A549 (cell line): ENCODE results near the gene FHAD1. TPM values are rescaled to one million over a fixed set of nuclear protein-coding genes. Genes with fewer than 3 reads are reported as not detected.
"Not testable (repeated sequence)": the region's sequence is repeated elsewhere in the genome, so short reads cannot be mapped to it uniquely, and the experiment has no call there.

Experiments
- ATAC-seq, 2 experiments: fragments of 200-7000 bp in 1 of 2; fragments of >200 bp in 1 of 2; cut with Nextera tagmentation in 1 of 2; cut with Tn5 transposase in 1 of 2; 3 replicates each; pipeline versions ENCODE4 v1.8.0 to v1.9.1; 2018 to 2020; ENCODE audit warnings: mild to moderate bottlenecking in 1 of 2, moderate library complexity in 1 of 2
- CTCF ChIA-PET: fragments of 300-600 bp; sonication (Branson Sonifier 250); formaldehyde crosslinking; extraction: SDS; loops from one replicate; lab custom pipeline; 2021; ENCODE audit warnings: antibody characterized with exemption, inconsistent platforms; lab: Yijun Ruan, JAX
- POLR2A ChIA-PET: fragments of 350-600 bp; formaldehyde crosslinking; extraction: SDS; loops from one replicate; lab custom pipeline; 2021; ENCODE audit warnings: antibody characterized with exemption, inconsistent platforms; lab: Yijun Ruan, JAX
- DNase-seq, 2 experiments: peaks; one replicate each; pipeline versions ENCODE4 v3.0.0 to v3.0.0-alpha.2; 2011 to 2016; ENCODE audit warnings: low read depth in 1 of 2, low spot score in 1 of 2
- FAIRE-seq: peaks from 2 replicates; lab custom pipeline; 2011; peaks lifted over from hg19 to GRCh38; lab: Jason Lieb, UNC
- H3K27ac ChIP-seq, 2 experiments: fragments of >200 bp; sonication (Bioruptor Twin); formaldehyde crosslinking; 3 replicates each; pipeline ENCODE4 v1.5.1; 2016 to 2017
- H3K4me1 ChIP-seq: fragments of >200 bp; sonication (Bioruptor Twin); formaldehyde crosslinking; 3 replicates; pipeline ENCODE4 v1.6.1; 2016
- H3K4me2 ChIP-seq: fragments of >200 bp; sonication (Bioruptor Twin); formaldehyde crosslinking; 3 replicates; pipeline ENCODE4 v1.6.1; 2016
- H3K4me3 ChIP-seq: fragments of >200 bp; sonication (Bioruptor Twin); formaldehyde crosslinking; 3 replicates; pipeline ENCODE4 v1.5.1; 2016
- H3K9me3 ChIP-seq: fragments of >200 bp; sonication (Bioruptor Twin); formaldehyde crosslinking; 3 replicates; pipeline ENCODE4 v1.6.1; 2016
- ATOH8 ChIP-seq: fragments of 250-450 bp; sonication (Bioruptor Pico); IDR thresholded peaks from 2 replicates; pipeline ENCODE4 v1.5.0; 2020; ENCODE audit warnings: low read depth, mild to moderate bottlenecking, moderate library complexity
- BHLHE40 ChIP-seq: IDR thresholded peaks from 2 replicates; pipeline ENCODE4 v1.6.1; 2012; ENCODE audit warnings: low read depth, low read length, inconsistent platforms
- CHD4 ChIP-seq: fragments of 200-600 bp; sonication (generic); IDR thresholded peaks from 2 replicates; pipeline ENCODE4 v1.6.1; 2016; ENCODE audit warnings: antibody characterized with exemption, mild to moderate bottlenecking, borderline replicate concordance
- CTCF ChIP-seq: fragments of >200 bp; sonication (Bioruptor Twin); formaldehyde crosslinking; IDR thresholded peaks from 3 replicates; pipeline ENCODE4 v1.5.1; 2016
- EHF ChIP-seq: fragments of 250-450 bp; sonication (Bioruptor Pico); IDR thresholded peaks from 2 replicates; pipeline ENCODE4 v1.5.0; 2020; ENCODE audit warnings: mild to moderate bottlenecking
- EP300 ChIP-seq, 2 experiments: fragments of >200 bp; sonication (Bioruptor Twin); formaldehyde crosslinking; IDR thresholded peaks; 2 replicates in 1 of 2; 3 replicates in 1 of 2; pipeline ENCODE4 v1.6.1; 2016 to 2017
- FOSB ChIP-seq: fragments of 250-450 bp; sonication (Bioruptor Pico); IDR thresholded peaks from 2 replicates; pipeline ENCODE4 v1.5.0; 2020; ENCODE audit warnings: mild to moderate bottlenecking, moderate library complexity
- GATA3 ChIP-seq: IDR thresholded peaks from 2 replicates; pipeline ENCODE4 v1.6.1; 2012; ENCODE audit warnings: borderline replicate concordance
- HDAC2 ChIP-seq: fragments of 200-600 bp; sonication (generic); IDR thresholded peaks from 2 replicates; pipeline ENCODE4 v1.6.1; 2016
- HOXA7 ChIP-seq: fragments of 250-450 bp; sonication (Bioruptor Pico); IDR thresholded peaks from 2 replicates; pipeline ENCODE4 v1.5.0; 2020; ENCODE audit warnings: mild to moderate bottlenecking, moderate library complexity
- HOXB13 ChIP-seq: fragments of 250-450 bp; sonication (Bioruptor Pico); IDR thresholded peaks from 2 replicates; pipeline ENCODE4 v1.5.0; 2020; ENCODE audit warnings: low read depth, mild to moderate bottlenecking, moderate library complexity
- HOXB5 ChIP-seq: fragments of 250-450 bp; sonication (Bioruptor Pico); IDR thresholded peaks from 2 replicates; pipeline ENCODE4 v1.5.0; 2020; ENCODE audit warnings: mild to moderate bottlenecking, moderate library complexity
- JUN ChIP-seq, 2 experiments: fragments of >200 bp; sonication (Bioruptor Twin); formaldehyde crosslinking; IDR thresholded peaks; 2 replicates in 1 of 2; 3 replicates in 1 of 2; pipeline ENCODE4 v1.6.1; 2016 to 2017
- JUNB ChIP-seq: fragments of >200 bp; sonication (Bioruptor Twin); formaldehyde crosslinking; IDR thresholded peaks from 2 replicates; pipeline ENCODE4 v1.6.1; 2016
- NFE2L2 ChIP-seq: fragments of 150-350 bp; conservative IDR thresholded peaks from 2 replicates; pipeline ENCODE4 v1.6.1; 2014; ENCODE audit warnings: low read length
- NPAS2 ChIP-seq: fragments of 250-450 bp; sonication (Bioruptor Pico); IDR thresholded peaks from 2 replicates; pipeline ENCODE4 v1.8.0; 2022; ENCODE audit warnings: mild to moderate bottlenecking, moderate library complexity, borderline replicate concordance
- PBX3 ChIP-seq: IDR thresholded peaks from 2 replicates; pipeline ENCODE4 v1.6.1; 2012
- RARB ChIP-seq: fragments of 250-450 bp; sonication (Bioruptor Pico); IDR thresholded peaks from 2 replicates; pipeline ENCODE4 v1.8.0; 2021; ENCODE audit warnings: mild to moderate bottlenecking, moderate library complexity
- REST ChIP-seq: fragments of 200-600 bp; sonication (generic); IDR thresholded peaks from 2 replicates; pipeline ENCODE4 v1.6.1; 2016; ENCODE audit warnings: antibody characterized with exemption, mild to moderate bottlenecking, moderate library complexity
- RFX5 ChIP-seq: fragments of 450-650 bp; IDR thresholded peaks from 2 replicates; pipeline ENCODE4 v1.7.1; 2014; ENCODE audit warnings: antibody characterized with exemption, mild to moderate bottlenecking, moderate library complexity
- RNF2 ChIP-seq: fragments of 200-600 bp; sonication (generic); IDR thresholded peaks from 2 replicates; pipeline ENCODE4 v1.6.1; 2016; ENCODE audit warnings: low read depth, mild to moderate bottlenecking, antibody characterized with exemption, moderate library complexity, borderline replicate concordance
- TFCP2L1 ChIP-seq: fragments of 250-450 bp; sonication (Bioruptor Pico); IDR thresholded peaks from 2 replicates; pipeline ENCODE4 v1.5.0; 2021; ENCODE audit warnings: mild to moderate bottlenecking
- TP53 ChIP-seq: fragments of 250-450 bp; sonication (Bioruptor Pico); IDR thresholded peaks from 2 replicates; pipeline ENCODE4 v1.5.0; 2021; ENCODE audit warnings: mild to moderate bottlenecking, moderate library complexity
- WGBS: methylation state at CpG from one replicate; pipeline ENCODE4 v1.1.6; 2017; ENCODE audit errors: missing lambda C conversion rate; 5-methylcytosine and 5-hydroxymethylcytosine counted together
- polyA plus RNA-seq, 4 experiments: library from polyadenylated mRNA; depleted of rRNA in 3 of 4; stranded (reverse); fragments of >200 nt; fragmentation: RNase III in 1 of 4; extraction: RNeasy Plus Mini Kit Qiagen cat#74134 plus additional on column Dnase treatment in 1 of 4; gene quantifications; 2 replicates in 3 of 4; 3 replicates in 1 of 4; pipeline ENCODE4 v1.2.3, GENCODE V29; 2011 to 2017

The FHAD1 gene
- polyA plus RNA-seq, 2 of the 4 experiments (the other 2 are of a cell fraction) = 0.31 to 0.32 TPM

GRCh38 chr1:15388201-15388880, 141.3 kb downstream of the FHAD1 start:
- no peaks in the 10 kb centered on the region for H3K4me1 ChIP-seq
- no peak overlapping the region for H3K4me2 ChIP-seq
- ATAC-seq = no peak
- ChIA-PET POLR2A (no interaction called here), CTCF (no interaction called here)
- H3K9me3 ChIP-seq = no peaks in the 10 kb centered on the region
- no peak for FAIRE-seq
- H3K27ac ChIP-seq = no peak overlapping the region
- 86% methylated on average over 11 of the region's 15 CpGs for WGBS
- no peak for DNase-seq
- TF ChIP-seq BHLHE40 = no peak
- H3K4me3 ChIP-seq = no peak overlapping the region

- not testable (repeated sequence) for H3K9me3 ChIP-seq, H3K4me2 ChIP-seq, ATAC-seq, H3K27ac ChIP-seq, FAIRE-seq, DNase-seq, H3K4me3 ChIP-seq
- 85% methylated on average over 6 of the region's 8 CpGs for WGBS
- H3K4me1 ChIP-seq = peaks cover 10% of the 10 kb centered on the region
- ChIA-PET POLR2A (interaction anchor here (0.7 kb wide), 1 partner anchor 38 kb away, joined by 5 read pairs; no protein-coding TSS in a partner anchor), CTCF (interaction anchor here (0.9 to 2.0 kb wide), 3 partner anchors 10 to 261 kb away, joined by 3 to 5 read pairs (median 4); no protein-coding TSS in a partner anchor)
Measured at GRCh38 chr1:15389828-15390227, 142.8 kb downstream of the FHAD1 start.

- H3K4me2 ChIP-seq = no peak overlapping the region
- no peak for TF ChIP-seq HDAC2
- no peak for TF ChIP-seq HOXA7 (CRISPR knock-in tag)
- no peak for TF ChIP-seq RNF2
- no peak for TF ChIP-seq REST
- no peak for TF ChIP-seq PBX3
- TF ChIP-seq CTCF = no peak
- TF ChIP-seq HOXB13 (CRISPR knock-in tag) = no peak
- no peak for TF ChIP-seq TFCP2L1
- no peak for TF ChIP-seq FOSB
- TF ChIP-seq, all 56 proteins: peak for 0
- no peak for ATAC-seq
- DNase-seq = no peak
- ChIA-PET CTCF (interaction anchor here (0.9 to 2.0 kb wide), 3 partner anchors 9 to 262 kb away, joined by 3 to 5 read pairs (median 4); no protein-coding TSS in a partner anchor), POLR2A (no interaction called here)
- no peak for FAIRE-seq
- Histone ChIP-seq H3K4me3 (no peak overlapping the region), H3K27ac (no peak overlapping the region), H3K4me1 (peaks cover 10% of the 10 kb centered on the region), H3K9me3 (no peaks in the 10 kb centered on the region)
- 71% methylated on average over 1 of the region's 8 CpGs for whole genome bisulfite sequencing
Measured at GRCh38 chr1:15390667-15391066, 143.6 kb downstream of the FHAD1 start.

GRCh38 chr1:15391366-15391765, 144.3 kb downstream of the FHAD1 start:
- CTCF ChIA-PET = interaction anchor here (2.0 kb wide), 1 partner anchor 9 kb away, joined by 4 read pairs; no protein-coding TSS in a partner anchor
- H3K4me2 ChIP-seq = no peak overlapping the region
- no peak for DNase-seq
- ATAC-seq = no peak
- H3K27ac ChIP-seq = no peak overlapping the region
- no peak overlapping the region for H3K4me3 ChIP-seq
- H3K9me3 ChIP-seq = no peaks in the 10 kb centered on the region
- WGBS = 79% methylated on average over 4 of the region's 4 CpGs
- no peak for FAIRE-seq
- POLR2A ChIA-PET = no interaction called here
- peaks cover 10% of the 10 kb centered on the region for H3K4me1 ChIP-seq
- TF ChIP-seq RNF2 (no peak), JUNB (no peak), EHF (CRISPR knock-in tag) (no peak), BHLHE40 (no peak), HOXB13 (CRISPR knock-in tag) (no peak), TP53 (CRISPR knock-in tag) (no peak), NFE2L2 (no peak), HOXB5 (CRISPR knock-in tag) (no peak), CHD4 (no peak), ATOH8 (CRISPR knock-in tag) (no peak), EP300 (IDR thresholded peaks at IDR 0.05) (no peak), JUN (IDR thresholded peaks at IDR 0.05) (no peak), RFX5 (no peak), NPAS2 (no peak), GATA3 (no peak), RARB (CRISPR knock-in tag) (no peak)
